SH-SY5Y (cell line): ENCODE data around the gene DNAJC16.

Source experiments
- GATA2 ChIP-seq: IDR thresholded peaks from 2 replicates; pipeline ENCODE4 v1.6.1; 2011; ENCODE audit warnings: mild to moderate bottlenecking, low read depth, low read length
- GATA3 ChIP-seq: IDR thresholded peaks from 2 replicates; pipeline ENCODE4 v1.6.1; 2011; ENCODE audit warnings: low read depth, mild to moderate bottlenecking, low read length, moderate library complexity

The DNAJC16 gene

GRCh38 chr1:15558516-15558915 lies 31.9 kb downstream of the DNAJC16 start:
- TF ChIP-seq GATA3 (no peak), GATA2 (no peak)

- TF ChIP-seq GATA3 (no peak), GATA2 (no peak)
Measured at GRCh38 chr1:15559189-15559810, 32.7 kb downstream of the DNAJC16 start.

GRCh38 chr1:15568387-15569073 lies 41.9 kb downstream of the DNAJC16 start:
- TF ChIP-seq GATA2 (no peak), GATA3 (no peak)

- TF ChIP-seq GATA3 (no peak), GATA2 (no peak)
Measured at GRCh38 chr1:15570861-15571260, 44.2 kb downstream of the DNAJC16 start.

- TF ChIP-seq GATA2 = no peak
- no peak for TF ChIP-seq GATA3
Measured at GRCh38 chr1:15571266-15571665, 44.6 kb downstream of the DNAJC16 start.

- TF ChIP-seq GATA2 = no peak
- no peak for TF ChIP-seq GATA3
Measured at GRCh38 chr1:15573477-15573876, 46.8 kb downstream of the DNAJC16 start.

- TF ChIP-seq GATA3 (no peak), GATA2 (no peak)
Measured at GRCh38 chr1:15574741-15575140, 48.1 kb downstream of the DNAJC16 start.

- TF ChIP-seq GATA2 (no peak), GATA3 (no peak)
Measured at GRCh38 chr1:15575549-15576150, 49.0 kb downstream of the DNAJC16 start.

- TF ChIP-seq GATA3 (no peak), GATA2 (no peak)
Measured at GRCh38 chr1:15577691-15578090, 51.0 kb downstream of the DNAJC16 start.

GRCh38 chr1:15578921-15579682 lies 52.5 kb downstream of the DNAJC16 start:
- TF ChIP-seq GATA2 (no peak), GATA3 (no peak)

- no peak for TF ChIP-seq GATA2
- TF ChIP-seq GATA3 = no peak
Measured at GRCh38 chr1:15579683-15580047, 53.0 kb downstream of the DNAJC16 start.

GRCh38 chr1:15583016-15583706 lies 56.5 kb downstream of the DNAJC16 start:
- TF ChIP-seq GATA3 = no peak
- no peak for TF ChIP-seq GATA2

- TF ChIP-seq GATA3 (no peak), GATA2 (no peak)
Measured at GRCh38 chr1:15584489-15585363, 58.1 kb downstream of the DNAJC16 start, which contains the start of gene AGMAT. Gene AGMAT (minus strand): TSS chr1:15585051. CDS start chr1:15584967, 84 bp downstream.
